Stimulated activated naive B cell treated with anti-CD40 and anti-IgM and Interleukin-4, amounts not matched to agents 10 μg/mL and 1 μg/mL and 100 μg/mL, for 72 hours (primary cell): ENCODE data around the gene C12orf60.

Experiments used
- ATAC-seq, 2 donors: fragments of 150-1000 bp; cut with Tn5 transposase; replicated peaks; 2 replicates each; pipeline ENCODE4 v1.10.0; 2021; ENCODE audit warnings: moderate library complexity in 1 of 2
- DNase-seq: peaks from one replicate; pipeline ENCODE4 v3.0.0; 2021
- H3K27ac Mint-ChIP-seq: one replicate; pipeline ENCODE4 v1.8.0; 2022; ENCODE audit warnings: mild to moderate bottlenecking, mixed read lengths
- H3K27me3 Mint-ChIP-seq, 2 donors: one replicate each; pipeline ENCODE4 v1.8.0; 2022; ENCODE audit warnings: mixed read lengths in 2 of 2
- H3K36me3 Mint-ChIP-seq, 2 donors: one replicate each; pipeline ENCODE4 v1.8.0; 2022; ENCODE audit warnings: mixed read lengths in 2 of 2, mild to moderate bottlenecking in 1 of 2
- H3K4me1 Mint-ChIP-seq, 2 donors: one replicate each; pipeline ENCODE4 v1.8.0; 2022; ENCODE audit warnings: mixed read lengths in 2 of 2, mild to moderate bottlenecking in 1 of 2
- H3K4me3 Mint-ChIP-seq, 2 donors: one replicate each; pipeline ENCODE4 v1.8.0; 2022; ENCODE audit warnings: mild to moderate bottlenecking in 2 of 2, mixed read lengths in 2 of 2, moderate library complexity in 1 of 2
- H3K9me3 Mint-ChIP-seq, 2 donors: one replicate each; pipeline ENCODE4 v1.8.0; 2022; ENCODE audit warnings: mixed read lengths in 2 of 2, mild to moderate bottlenecking in 1 of 2

C12orf60 gene

GRCh38 chr12:14834509-14834908 lies 31.0 kb downstream of the C12orf60 start:
- DNase-seq = no peak
- Mint-ChIP-seq H3K4me3 (no peak overlapping the region), H3K4me1 (peaks cover 0 to 4% of the 10 kb centered on the region in 2 donors), H3K36me3 (peaks cover 0 to 5% of the 10 kb centered on the region in 2 donors), H3K27me3 (peaks cover 5 to 14% of the 10 kb centered on the region in 2 donors), H3K9me3 (no peaks in the 10 kb centered on the region), H3K27ac (no peak overlapping the region)
- no peak for ATAC-seq

- no peak overlapping the region for H3K27ac Mint-ChIP-seq
- peaks cover 5 to 14% of the 10 kb centered on the region in 2 donors for H3K27me3 Mint-ChIP-seq
- H3K4me1 Mint-ChIP-seq = peaks cover 4 to 5% of the 10 kb centered on the region in 2 donors
- ATAC-seq = no peak
- no peaks in the 10 kb centered on the region for H3K9me3 Mint-ChIP-seq
- H3K36me3 Mint-ChIP-seq = peaks cover 0 to 4% of the 10 kb centered on the region in 2 donors
- no peak for DNase-seq
- H3K4me3 Mint-ChIP-seq = no peak overlapping the region
Observed at GRCh38 chr12:14836336-14837210, 33.1 kb downstream of the C12orf60 start.

- H3K36me3 Mint-ChIP-seq = no peaks in the 10 kb centered on the region
- no peak overlapping the region for H3K27ac Mint-ChIP-seq
- H3K9me3 Mint-ChIP-seq = no peaks in the 10 kb centered on the region
- ATAC-seq (no peak), DNase-seq (no peak)
- peaks cover 0 to 7% of the 10 kb centered on the region in 2 donors for H3K27me3 Mint-ChIP-seq
- no peak overlapping the region for H3K4me3 Mint-ChIP-seq
- H3K4me1 Mint-ChIP-seq = peaks cover 4 to 8% of the 10 kb centered on the region in 2 donors
Observed at GRCh38 chr12:14839262-14839661, 35.8 kb downstream of the C12orf60 start.

- Mint-ChIP-seq H3K36me3 (no peaks in the 10 kb centered on the region), H3K27ac (no peak overlapping the region), H3K4me3 (no peak overlapping the region), H3K9me3 (no peaks in the 10 kb centered on the region), H3K27me3 (peaks cover 0 to 3% of the 10 kb centered on the region in 2 donors), H3K4me1 (peaks cover 3 to 13% of the 10 kb centered on the region in 2 donors)
- ATAC-seq (no peak), DNase-seq (no peak)
Observed at GRCh38 chr12:14840616-14841015, 37.1 kb downstream of the C12orf60 start.

DNA sequence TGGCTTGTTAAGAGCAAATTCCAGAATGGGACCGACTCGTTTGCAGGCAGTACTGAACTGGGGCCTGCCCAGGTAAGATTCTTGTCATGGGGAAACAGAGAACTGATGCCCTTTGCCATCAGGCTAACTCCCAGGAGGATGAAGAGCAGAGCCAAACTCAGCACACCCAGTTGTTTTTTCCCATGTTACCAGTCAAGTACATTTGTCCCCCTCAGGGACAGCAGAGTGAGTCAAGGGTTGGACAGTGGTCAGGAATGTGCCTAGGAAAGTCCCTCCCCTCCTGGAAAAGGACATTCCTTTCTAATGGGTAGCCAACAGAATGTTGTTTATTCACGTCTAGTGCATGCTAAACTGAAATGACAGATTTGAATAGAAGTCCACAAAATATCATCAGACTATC lies 38.3 kb downstream of the C12orf60 start:
- H3K9me3 Mint-ChIP-seq = no peaks in the 10 kb centered on the region
- ATAC-seq (no peak), DNase-seq (no peak)
- no peaks in the 10 kb centered on the region for H3K36me3 Mint-ChIP-seq
- peaks cover 6 to 22% of the 10 kb centered on the region in 2 donors for H3K4me1 Mint-ChIP-seq
- no peak overlapping the region for H3K27ac Mint-ChIP-seq
- no peak overlapping the region for H3K4me3 Mint-ChIP-seq
- peaks cover 0 to 3% of the 10 kb centered on the region in 2 donors for H3K27me3 Mint-ChIP-seq

GRCh38 chr12:14842315-14842714 lies 38.8 kb downstream of the C12orf60 start:
- H3K27ac Mint-ChIP-seq = no peak overlapping the region
- no peaks in the 10 kb centered on the region for H3K36me3 Mint-ChIP-seq
- peaks cover 6 to 22% of the 10 kb centered on the region in 2 donors for H3K4me1 Mint-ChIP-seq
- H3K9me3 Mint-ChIP-seq = no peaks in the 10 kb centered on the region
- peaks cover 0 to 3% of the 10 kb centered on the region in 2 donors for H3K27me3 Mint-ChIP-seq
- DNase-seq = no peak
- H3K4me3 Mint-ChIP-seq = no peak overlapping the region
- ATAC-seq = no peak

DNA sequence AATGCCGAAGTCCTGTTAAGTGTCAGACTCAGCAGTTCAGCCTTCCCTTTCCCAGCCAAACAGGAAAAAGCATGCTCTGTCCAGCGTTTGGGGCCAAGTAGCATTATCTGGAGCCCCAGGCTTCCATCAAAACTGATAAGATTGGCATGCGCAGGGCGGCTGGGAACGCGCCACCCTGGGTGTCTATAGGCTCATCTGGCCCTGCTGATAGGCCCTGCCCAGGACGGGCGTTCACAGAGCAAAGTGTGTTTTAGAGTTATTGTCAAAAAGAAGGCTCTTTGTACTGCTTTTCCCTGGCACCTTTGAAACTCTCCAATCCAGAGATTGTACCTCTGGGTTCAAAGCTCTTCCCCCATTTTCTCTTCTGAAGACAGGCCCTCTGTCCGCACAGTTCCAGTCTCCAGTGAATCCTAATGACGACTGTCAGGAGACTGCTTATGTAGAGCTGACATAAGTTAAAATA lies 40.0 kb downstream of the C12orf60 start, which contains the start of gene ART4:
TSS of gene ART4 (minus strand) at position 102 of the 463 bp plus-strand sequence. CDS start 413 bp downstream, outside the sequence.
- Mint-ChIP-seq H3K27ac (no peak within 1 kb of the TSS), H3K36me3 (peaks cover 0 to 1% of the 10 kb centered on the region in 2 donors), H3K4me3 (no peak within 1 kb of the TSS), H3K27me3 (peaks cover 0 to 2% of the 10 kb centered on the region in 2 donors), H3K4me1 (peaks cover 6 to 22% of the 10 kb centered on the region in 2 donors), H3K9me3 (no peaks in the 10 kb centered on the region)
- no peak for ATAC-seq
- no peak for DNase-seq

GRCh38 chr12:14844401-14844800 lies 40.9 kb downstream of the C12orf60 start:
- Mint-ChIP-seq H3K9me3 (no peaks in the 10 kb centered on the region), H3K4me3 (no peak overlapping the region), H3K27me3 (no peaks in the 10 kb centered on the region), H3K4me1 (peaks cover 6 to 22% of the 10 kb centered on the region in 2 donors), H3K27ac (no peak overlapping the region), H3K36me3 (peaks cover 0 to 1% of the 10 kb centered on the region in 2 donors)
- ATAC-seq (no peak), DNase-seq (no peak)

GRCh38 chr12:14845350-14845750 lies 41.9 kb downstream of the C12orf60 start:
- no peaks in the 10 kb centered on the region for H3K27me3 Mint-ChIP-seq
- H3K9me3 Mint-ChIP-seq = no peaks in the 10 kb centered on the region
- DNase-seq (peak; percentile 12), ATAC-seq (peak; percentile 33 to 52)
- H3K36me3 Mint-ChIP-seq = peaks cover 0 to 1% of the 10 kb centered on the region in 2 donors
- H3K27ac Mint-ChIP-seq = peak overlapping the region; percentile 52
- H3K4me1 Mint-ChIP-seq = peaks cover 6 to 22% of the 10 kb centered on the region in 2 donors
- peak overlapping the region; percentile 4 to 22 for H3K4me3 Mint-ChIP-seq

DNA sequence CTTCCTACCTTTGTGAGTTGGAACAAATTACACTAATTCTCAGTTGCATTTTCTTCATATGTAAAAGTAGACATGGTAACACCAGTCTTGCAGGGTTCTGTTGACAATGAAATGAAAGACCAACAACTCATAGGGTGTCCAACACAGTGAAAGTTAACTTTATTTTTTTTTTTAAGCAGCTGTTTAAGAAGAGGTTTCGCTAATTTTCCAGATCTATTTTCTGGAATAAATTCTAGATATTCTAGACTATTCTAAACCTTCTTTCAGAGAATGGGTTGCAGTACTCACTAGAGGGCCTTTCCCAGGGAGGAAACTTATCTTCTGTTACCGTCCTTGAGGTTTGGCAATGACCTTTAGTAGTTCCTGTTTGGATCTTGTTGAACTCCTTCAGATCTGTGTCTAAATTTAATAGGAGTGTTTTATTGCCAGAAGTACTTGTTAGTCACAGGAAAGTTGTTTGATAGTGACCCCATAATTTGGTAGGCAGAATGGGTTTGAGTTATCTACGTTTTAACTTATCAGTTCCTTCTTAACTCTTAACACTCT lies 42.6 kb downstream of the C12orf60 start:
- no peak for DNase-seq
- ATAC-seq = peak; percentile 42 to 60
- H3K4me3 Mint-ChIP-seq = no peak overlapping the region
- H3K27ac Mint-ChIP-seq = no peak overlapping the region
- peaks cover 6 to 22% of the 10 kb centered on the region in 2 donors for H3K4me1 Mint-ChIP-seq
- peaks cover 0 to 1% of the 10 kb centered on the region in 2 donors for H3K36me3 Mint-ChIP-seq
- no peaks in the 10 kb centered on the region for H3K27me3 Mint-ChIP-seq
- H3K9me3 Mint-ChIP-seq = no peaks in the 10 kb centered on the region

DNA sequence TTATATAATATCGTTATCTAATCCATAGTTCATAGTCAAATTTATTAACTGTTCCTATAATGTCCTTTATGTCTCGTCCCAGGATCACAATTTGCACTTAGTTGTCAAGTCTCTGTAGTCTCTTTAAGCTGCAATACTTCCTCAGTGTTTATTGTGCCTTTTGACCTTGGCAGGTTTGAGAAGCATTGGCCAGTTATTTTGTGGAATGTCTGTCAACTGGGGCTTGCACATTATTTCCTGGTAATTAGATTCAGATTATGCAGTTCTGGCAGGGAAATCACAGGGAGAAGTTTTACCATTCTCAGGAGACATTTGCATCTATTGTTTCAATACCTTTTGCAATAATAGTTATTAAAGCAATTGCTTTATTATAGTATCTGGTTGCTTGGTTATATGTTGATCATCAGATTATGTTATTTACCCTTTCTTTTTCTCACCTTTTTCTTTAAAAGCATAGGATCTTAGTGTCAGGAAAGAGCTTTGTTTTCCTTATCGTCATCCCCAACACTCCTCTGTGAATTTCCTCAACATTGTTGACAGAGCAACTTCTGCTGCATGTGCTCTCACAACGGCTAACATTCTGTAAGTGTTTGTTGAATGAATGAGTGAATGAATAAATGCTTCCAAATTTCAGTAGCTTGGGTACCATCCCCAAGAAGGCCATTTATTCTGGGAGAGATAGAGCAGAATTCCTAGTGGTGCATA lies 43.6 kb downstream of the C12orf60 start:
- no peaks in the 10 kb centered on the region for H3K9me3 Mint-ChIP-seq
- H3K36me3 Mint-ChIP-seq = peaks cover 0 to 1% of the 10 kb centered on the region in 2 donors
- peaks cover 6 to 15% of the 10 kb centered on the region in 2 donors for H3K4me1 Mint-ChIP-seq
- DNase-seq = no peak
- H3K4me3 Mint-ChIP-seq = no peak overlapping the region
- no peaks in the 10 kb centered on the region for H3K27me3 Mint-ChIP-seq
- H3K27ac Mint-ChIP-seq = no peak overlapping the region
- ATAC-seq = no peak

GRCh38 chr12:14849661-14850060 lies 46.2 kb downstream of the C12orf60 start:
- Mint-ChIP-seq H3K27me3 (no peaks in the 10 kb centered on the region), H3K36me3 (peaks cover 0 to 1% of the 10 kb centered on the region in 2 donors), H3K4me3 (no peak overlapping the region), H3K4me1 (peaks cover 6 to 17% of the 10 kb centered on the region in 2 donors), H3K27ac (no peak overlapping the region), H3K9me3 (no peaks in the 10 kb centered on the region)
- ATAC-seq (no peak), DNase-seq (no peak)

DNA sequence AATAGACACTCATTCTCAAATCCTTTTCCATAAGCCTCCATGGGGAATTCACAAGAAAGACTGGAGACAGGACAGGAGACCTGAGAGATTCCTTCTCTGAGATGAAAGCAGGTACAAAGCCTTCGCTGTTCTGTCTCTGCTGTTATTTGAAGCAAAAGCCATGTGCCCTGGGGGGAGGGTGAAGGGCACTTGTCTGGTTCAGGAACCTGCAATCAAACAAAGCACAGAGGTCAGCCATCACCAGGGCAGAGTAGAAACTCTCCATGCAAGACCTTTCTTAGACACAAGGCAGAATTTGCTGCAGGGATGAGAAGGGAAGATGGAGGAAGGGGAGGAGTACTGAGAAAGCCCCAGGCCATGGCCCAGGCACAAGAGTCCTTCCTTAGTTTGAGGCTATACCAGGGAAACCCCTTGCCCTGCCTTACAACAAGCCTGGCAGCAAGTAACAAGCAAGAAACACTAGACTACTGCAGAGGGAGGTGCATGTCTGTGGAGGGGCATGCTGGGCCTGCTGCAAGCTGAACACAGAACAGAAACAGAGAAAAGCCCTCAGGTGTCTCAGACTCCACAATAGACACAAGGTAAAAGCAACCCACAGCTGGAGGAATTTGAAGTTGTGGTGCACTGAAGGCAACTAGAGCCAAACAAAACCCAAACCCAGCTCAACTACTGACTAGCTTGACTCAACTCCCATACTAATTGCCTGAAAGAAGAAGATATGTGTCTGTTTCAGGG lies 47.6 kb downstream of the C12orf60 start:
- Mint-ChIP-seq H3K36me3 (peaks cover 0 to 1% of the 10 kb centered on the region in 2 donors), H3K9me3 (no peaks in the 10 kb centered on the region), H3K4me3 (no peak overlapping the region), H3K4me1 (peaks cover 5 to 12% of the 10 kb centered on the region in 2 donors), H3K27me3 (no peaks in the 10 kb centered on the region), H3K27ac (no peak overlapping the region)
- no peak for DNase-seq
- ATAC-seq = no peak

GRCh38 chr12:14852880-14853279 lies 49.4 kb downstream of the C12orf60 start:
- Mint-ChIP-seq H3K4me1 (peaks cover 6 to 17% of the 10 kb centered on the region in 2 donors), H3K36me3 (peaks cover 3 to 4% of the 10 kb centered on the region in 2 donors), H3K27ac (no peak overlapping the region), H3K27me3 (no peaks in the 10 kb centered on the region), H3K4me3 (no peak overlapping the region), H3K9me3 (peaks cover 0 to 5% of the 10 kb centered on the region in 2 donors)
- ATAC-seq (no peak), DNase-seq (no peak)
